Spinal cord (tissue), 10 donors: Measurements from ENCODE around the gene ERI2. TPM values are rescaled to one million over a fixed set of nuclear protein-coding genes. Genes with fewer than 3 reads are reported as not detected.
"Not testable (repeated sequence)": the region's sequence is repeated elsewhere in the genome, so short reads cannot be mapped to it uniquely, and the experiment has no call there.

ENCODE experiments used
- DNase-seq, 6 donors: peaks; one replicate each; pipeline versions ENCODE4 v3.0.0 to v3.0.0-alpha.2; 2013 to 2015; ENCODE audit warnings: low spot score in 6 of 6, low read depth in 4 of 6
- H3K27ac ChIP-seq: one replicate; pipeline ENCODE4 v1.5.1; 2013; ENCODE audit warnings: low read depth, low read length, control low read depth
- H3K27me3 ChIP-seq: one replicate; pipeline ENCODE4 v1.6.1; 2013; ENCODE audit warnings: low read length; ENCODE audit not compliant: control insufficient read depth, insufficient read depth
- H3K36me3 ChIP-seq: one replicate; pipeline ENCODE4 v1.6.1; 2013; ENCODE audit warnings: low read length; ENCODE audit not compliant: control insufficient read depth, insufficient read depth
- H3K4me1 ChIP-seq: one replicate; pipeline ENCODE4 v1.6.1; 2013; ENCODE audit warnings: low read length; ENCODE audit not compliant: control insufficient read depth, insufficient read depth
- H3K4me3 ChIP-seq: one replicate; pipeline ENCODE4 v1.5.1; 2013; ENCODE audit warnings: low read depth, low read length, control low read depth
- H3K9me3 ChIP-seq: one replicate; pipeline ENCODE4 v1.6.1; 2013; ENCODE audit warnings: low read length; ENCODE audit not compliant: control insufficient read depth, insufficient read depth
- WGBS: methylation state at CpG from one replicate; pipeline ENCODE4 v1.1.5; 2013; ENCODE audit warnings: missing lambda C conversion rate; ENCODE audit not compliant: insufficient coverage; 5-methylcytosine and 5-hydroxymethylcytosine counted together
- polyA plus RNA-seq, 2 donors: library from polyadenylated mRNA; unstranded; fragments of 120-200 nt; gene quantifications; one replicate each; pipeline ENCODE4 v1.2.1, GENCODE V29; 2013; ENCODE audit not compliant: insufficient read length in 2 of 2
- total RNA-seq, 2 donors: library from RNA; depleted of rRNA in 1 of 2; stranded (reverse); fragments of 120-200 nt in 1 of 2; fragments of >200 nt in 1 of 2; gene quantifications; one replicate each; pipeline versions ENCODE4 v1.2.3 to v1.2.4, GENCODE V29; 2013 to 2014
- donor health status: healthy.

The ERI2 gene
- total and polyA plus RNA-seq, 4 donors, result 23.1 to 34.1 (median 24.7) TPM

DNA sequence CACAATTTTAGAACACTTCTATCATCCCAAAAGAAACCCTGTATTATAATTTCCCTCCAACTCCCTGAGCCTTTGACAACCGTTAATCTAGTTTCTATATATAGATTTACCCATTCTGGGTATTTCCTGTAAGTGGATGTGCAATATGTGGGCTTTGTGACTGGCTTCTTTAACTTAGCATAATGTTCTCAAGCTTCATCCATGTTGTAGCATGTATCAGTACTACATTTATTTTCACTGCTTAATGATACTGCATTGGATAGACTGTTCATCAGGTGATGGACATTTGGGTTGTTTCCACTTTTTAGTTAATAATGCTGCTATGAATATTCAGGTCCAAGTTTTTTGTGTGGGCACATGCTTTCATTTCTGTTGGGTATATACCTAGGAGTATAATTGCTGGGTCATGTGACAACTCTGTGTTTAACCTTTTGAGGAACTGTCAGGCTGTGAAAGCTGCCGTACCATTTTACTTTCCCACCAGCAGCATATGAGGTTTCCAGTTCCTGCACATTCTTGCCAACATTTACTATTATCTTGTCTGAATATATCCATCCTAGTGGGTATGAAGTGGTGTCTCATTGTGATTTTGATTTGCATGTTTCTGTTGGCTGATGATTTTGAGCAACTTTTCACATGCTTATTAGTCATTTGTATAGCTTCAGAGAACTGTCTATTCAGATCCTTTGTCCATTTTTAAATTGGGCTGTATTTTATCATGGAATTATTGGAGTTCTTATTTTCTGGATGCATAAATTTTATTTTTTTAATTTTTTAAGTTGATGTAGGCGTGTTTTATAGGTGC, 16.5 kb upstream of the ERI2 start:
- no peaks in the 10 kb centered on the region for H3K4me1 ChIP-seq
- no peak overlapping the region for H3K27ac ChIP-seq
- DNase-seq, result no peak
- no peaks in the 10 kb centered on the region for H3K9me3 ChIP-seq
- H3K36me3 ChIP-seq, result peaks cover 4% of the 10 kb centered on the region
- WGBS, result no CpG with 5 or more reads among the region's 3 CpGs
- H3K4me3 ChIP-seq, result no peak overlapping the region
- H3K27me3 ChIP-seq, result no peaks in the 10 kb centered on the region

DNA sequence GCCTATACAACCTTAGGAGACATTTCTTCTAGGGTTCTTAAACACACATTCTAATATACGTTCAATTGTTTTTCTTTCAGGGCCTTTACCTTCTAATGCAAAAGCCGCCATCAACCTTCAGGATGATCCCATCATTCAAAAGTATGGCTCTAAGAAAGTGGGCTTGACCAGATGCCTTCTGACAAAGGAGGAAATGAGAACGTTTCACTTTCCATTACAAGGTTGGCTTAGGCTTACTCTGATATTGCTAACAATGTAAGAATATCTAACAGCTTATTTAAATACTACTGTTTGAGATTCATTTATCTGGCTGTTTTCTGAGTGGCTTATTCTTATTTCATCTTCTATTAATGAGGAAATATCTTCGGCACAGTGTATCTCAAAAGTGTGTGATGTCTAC, 15.4 kb upstream of the ERI2 start:
- Histone ChIP-seq H3K4me3 (no peak overlapping the region), H3K27me3 (no peaks in the 10 kb centered on the region), H3K27ac (no peak overlapping the region), H3K36me3 (peaks cover 4% of the 10 kb centered on the region), H3K9me3 (no peaks in the 10 kb centered on the region), H3K4me1 (no peaks in the 10 kb centered on the region)
- no peak for DNase-seq
- 100% methylated on average over 1 of the region's 4 CpGs for WGBS

DNA sequence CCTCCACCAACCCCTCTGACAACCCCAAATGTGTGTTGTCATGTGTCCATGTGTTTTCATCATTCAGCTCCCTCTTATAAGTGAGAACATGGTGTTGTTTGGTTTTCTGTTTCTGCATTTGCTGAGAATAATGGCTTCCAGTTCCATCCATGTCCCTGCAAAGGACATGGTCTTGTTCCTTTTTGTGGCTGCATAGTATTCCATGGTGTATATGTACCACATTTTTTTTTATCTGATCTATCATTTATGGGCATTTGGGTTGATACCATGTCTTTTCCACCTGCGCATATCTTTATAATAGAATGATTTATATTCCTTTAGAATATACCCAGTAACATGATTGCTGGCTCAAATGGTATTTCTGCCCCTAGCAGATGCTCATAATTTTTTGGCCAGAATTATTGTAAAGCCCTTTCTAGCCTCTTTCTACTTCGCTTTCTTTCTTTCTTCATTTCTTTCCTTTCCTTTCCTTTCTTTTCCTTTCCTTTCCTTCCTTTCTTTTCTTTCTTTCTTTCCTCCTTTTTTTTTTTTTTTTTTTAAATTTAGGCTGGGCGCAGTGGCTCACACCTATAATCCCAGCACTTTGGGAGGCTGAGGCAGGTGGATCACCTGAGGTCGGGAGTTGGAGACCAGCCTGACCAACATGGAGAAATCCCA, 12.8 kb upstream of the ERI2 start:
- Histone ChIP-seq H3K27me3 (no peaks in the 10 kb centered on the region), H3K4me3 (no peak overlapping the region), H3K4me1 (no peaks in the 10 kb centered on the region), H3K36me3 (peaks cover 8% of the 10 kb centered on the region), H3K27ac (no peak overlapping the region), H3K9me3 (no peaks in the 10 kb centered on the region)
- no peak for DNase-seq
- WGBS, result 93% methylated on average over 3 of the region's 4 CpGs

DNA sequence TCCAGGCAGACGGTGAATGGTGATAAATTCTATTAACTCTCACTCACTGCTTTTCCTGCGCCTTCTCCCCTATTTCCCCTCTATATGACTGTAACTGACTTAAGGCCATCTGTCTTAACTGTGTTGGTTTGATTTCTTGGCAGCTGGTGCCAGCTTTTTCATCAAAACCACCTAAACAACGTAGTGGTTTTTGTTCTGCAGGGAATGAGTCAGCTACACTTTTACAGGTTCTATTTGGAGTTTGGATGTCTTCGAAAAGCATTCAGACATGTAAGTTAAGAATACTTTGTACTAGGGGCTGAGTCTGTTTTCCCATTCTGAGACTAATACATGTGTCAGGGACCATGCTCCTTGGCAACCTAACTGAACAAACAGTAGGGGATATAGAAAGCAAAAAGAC, 8.5 kb upstream of the ERI2 start:
- no CpG with 5 or more reads among the region's 4 CpGs for WGBS
- DNase-seq, result peak in 2 of 6 donors; percentile 25 to 34

DNA sequence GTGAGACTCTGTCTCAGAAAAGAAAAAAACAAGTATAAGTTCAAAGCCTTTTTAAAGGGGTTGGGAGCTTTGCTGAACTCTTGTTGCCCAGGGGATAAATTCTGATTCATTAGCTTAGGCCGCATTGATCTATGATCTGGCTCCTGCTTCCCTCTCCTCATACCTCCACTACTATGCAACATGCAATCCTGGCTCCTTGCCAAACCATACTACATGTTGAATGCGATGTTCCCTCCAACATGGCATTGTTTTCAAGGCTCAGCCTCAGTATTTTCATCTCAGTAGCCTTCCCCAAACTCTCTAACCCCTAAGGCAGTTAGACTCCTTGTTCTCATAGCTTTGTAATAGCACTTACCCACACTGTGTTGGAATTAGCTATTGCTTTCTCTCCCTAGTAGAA, 6.2 kb upstream of the ERI2 start:
- DNase-seq, result no peak
- peaks cover 6% of the 10 kb centered on the region for H3K4me1 ChIP-seq
- H3K27me3 ChIP-seq, result no peaks in the 10 kb centered on the region
- no peak overlapping the region for H3K4me3 ChIP-seq
- no peaks in the 10 kb centered on the region for H3K9me3 ChIP-seq
- 66% methylated on average over 2 of the region's 2 CpGs for WGBS
- H3K36me3 ChIP-seq, result peaks cover 4% of the 10 kb centered on the region
- H3K27ac ChIP-seq, result no peak overlapping the region

More for the DNA sequence above, 8.5 kb upstream of the ERI2 start:
- Histone ChIP-seq H3K27me3 (no peaks in the 10 kb centered on the region), H3K27ac (no peak overlapping the region), H3K4me1 (no peaks in the 10 kb centered on the region), H3K4me3 (no peak overlapping the region), H3K36me3 (peaks cover 4% of the 10 kb centered on the region), H3K9me3 (no peaks in the 10 kb centered on the region)

DNA sequence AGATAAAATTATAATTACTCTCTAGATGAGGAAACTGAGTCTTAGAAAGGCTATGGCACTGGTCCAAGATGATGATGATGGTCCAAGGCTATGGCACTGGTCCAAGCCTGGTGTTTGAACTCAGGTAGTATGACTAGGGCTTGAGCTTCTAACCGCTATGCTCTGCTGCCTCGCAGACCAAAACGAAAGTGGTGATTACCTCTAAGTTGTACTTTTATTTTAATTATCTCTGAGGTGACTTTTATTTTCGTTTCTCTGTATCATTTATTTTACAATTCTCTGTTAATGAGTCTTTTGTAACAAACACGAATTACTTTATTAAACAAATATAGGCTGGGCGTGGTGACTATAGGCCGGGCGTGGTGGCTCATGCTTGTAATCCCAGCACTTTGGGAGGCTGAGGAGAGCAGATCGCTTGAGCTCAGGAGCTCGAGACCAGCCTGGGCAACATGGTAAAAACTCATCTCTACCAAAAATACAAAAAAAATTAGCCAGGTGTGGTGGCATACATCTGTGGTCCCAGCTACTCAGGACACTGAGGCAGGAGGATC, 5.7 kb upstream of the ERI2 start:
- Histone ChIP-seq H3K36me3 (peaks cover 4% of the 10 kb centered on the region), H3K9me3 (no peaks in the 10 kb centered on the region), H3K4me3 (no peak overlapping the region), H3K4me1 (peaks cover 11% of the 10 kb centered on the region), H3K27ac (no peak overlapping the region), H3K27me3 (no peaks in the 10 kb centered on the region)
- DNase-seq, result no peak
- 89% methylated on average over 3 of the region's 10 CpGs for WGBS

DNA sequence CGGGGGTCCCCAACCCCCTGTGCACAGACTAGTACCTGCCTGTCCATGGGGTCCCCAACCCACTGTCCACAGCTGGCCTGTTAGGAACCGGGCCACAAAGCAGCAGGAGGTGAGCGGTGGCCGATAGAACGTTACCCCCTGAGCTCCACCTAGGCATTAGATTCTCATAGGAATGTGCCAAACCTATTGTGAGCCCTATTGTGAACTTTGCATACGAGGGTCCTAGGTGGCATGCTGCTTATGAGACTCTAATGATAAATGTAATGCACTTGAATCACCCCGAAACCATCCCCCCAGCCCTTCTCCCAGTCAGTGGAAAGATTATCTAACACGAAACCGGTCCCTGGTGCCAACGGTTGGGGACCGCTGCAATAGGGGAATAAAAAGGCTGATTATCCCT, 1.6 kb upstream of the ERI2 start:
- no peaks in the 10 kb centered on the region for H3K36me3 ChIP-seq
- WGBS, result 90% methylated on average over 2 of the region's 11 CpGs
- H3K27ac ChIP-seq, result no peak overlapping the region
- H3K9me3 ChIP-seq, result no peaks in the 10 kb centered on the region
- no peak for DNase-seq
- no peaks in the 10 kb centered on the region for H3K27me3 ChIP-seq
- no peak overlapping the region for H3K4me3 ChIP-seq
- peaks cover 19% of the 10 kb centered on the region for H3K4me1 ChIP-seq

DNA sequence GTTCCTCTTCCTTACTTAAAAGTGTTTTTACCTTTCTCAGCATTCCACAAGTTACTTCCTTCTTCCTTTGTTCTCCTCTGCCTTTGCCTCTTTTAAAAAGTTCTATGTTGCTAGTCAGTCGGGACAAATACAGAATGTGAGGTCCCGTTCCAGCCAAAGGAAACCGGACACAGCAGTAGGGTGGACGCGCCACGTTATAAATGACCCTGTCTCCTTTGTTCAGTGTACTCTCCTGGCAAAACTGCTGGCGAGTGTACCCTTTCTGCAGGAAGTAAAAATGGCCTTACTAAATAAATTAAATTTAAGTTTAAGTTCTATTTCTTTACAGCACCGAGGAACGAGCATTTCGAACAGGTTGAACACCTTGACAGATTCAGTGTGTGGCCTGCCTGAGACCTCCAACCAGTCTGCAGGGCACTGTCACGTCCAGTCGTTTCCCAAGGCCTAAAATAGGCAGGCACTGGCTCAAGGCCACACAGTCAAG, 546 bp downstream of the ERI2 start:
- not testable (repeated sequence) for H3K36me3 ChIP-seq, DNase-seq, H3K9me3 ChIP-seq, H3K27me3 ChIP-seq
- Histone ChIP-seq H3K27ac (peak overlapping the region; percentile 72), H3K4me1 (peaks cover 19% of the 10 kb centered on the region), H3K4me3 (peak overlapping the region; percentile 66)
- 9% methylated on average over 10 of the region's 12 CpGs for WGBS

DNA sequence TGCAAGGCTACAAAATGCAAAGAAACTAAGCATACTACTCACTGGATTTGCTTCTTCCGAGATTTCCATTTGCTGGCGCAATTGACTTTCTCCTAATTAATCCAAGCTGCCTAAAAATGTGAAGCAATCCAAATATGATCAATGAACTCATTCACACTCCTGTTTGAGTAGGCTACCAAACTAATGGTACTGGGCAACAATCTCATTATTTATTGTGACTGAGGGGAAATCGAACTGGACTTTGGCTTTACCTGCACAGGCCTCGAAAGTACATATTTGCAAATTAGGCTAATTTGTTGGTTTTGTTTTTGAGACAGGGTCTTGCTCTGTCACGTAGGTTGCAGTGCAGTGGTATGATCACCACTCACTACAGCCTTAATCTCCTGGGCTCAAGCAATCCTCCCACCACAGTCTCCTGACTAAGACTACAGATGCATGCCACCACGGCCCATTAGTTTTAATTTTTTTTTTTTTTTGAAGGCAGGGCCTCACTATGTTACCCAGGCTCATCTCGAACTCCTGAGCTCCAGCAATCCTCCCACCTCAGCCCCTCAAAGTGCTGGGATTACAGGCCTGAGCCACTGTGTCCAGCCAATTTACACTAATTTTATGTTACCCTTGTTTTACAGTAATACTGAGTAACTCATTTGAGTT, 2.6 kb downstream of the ERI2 start:
- Histone ChIP-seq H3K4me1 (peaks cover 19% of the 10 kb centered on the region), H3K9me3 (no peaks in the 10 kb centered on the region), H3K4me3 (no peak overlapping the region), H3K27me3 (no peaks in the 10 kb centered on the region), H3K27ac (no peak overlapping the region), H3K36me3 (peaks cover 6% of the 10 kb centered on the region)
- DNase-seq, result no peak
- WGBS, result 94% methylated on average over 5 of the region's 7 CpGs
